Hypothalamus (tissue), 51 donors: ENCODE results near the gene TOR1AIP2.
"Not testable (repeated sequence)": the region's sequence is repeated elsewhere in the genome, so short reads cannot be mapped to it uniquely, and the experiment has no call there.

Source experiments
- DNase-seq, 51 donors: peaks; one replicate each; lab custom pipeline; 2025; lab: John Stamatoyannopoulos, UW

The TOR1AIP2 gene

DNA sequence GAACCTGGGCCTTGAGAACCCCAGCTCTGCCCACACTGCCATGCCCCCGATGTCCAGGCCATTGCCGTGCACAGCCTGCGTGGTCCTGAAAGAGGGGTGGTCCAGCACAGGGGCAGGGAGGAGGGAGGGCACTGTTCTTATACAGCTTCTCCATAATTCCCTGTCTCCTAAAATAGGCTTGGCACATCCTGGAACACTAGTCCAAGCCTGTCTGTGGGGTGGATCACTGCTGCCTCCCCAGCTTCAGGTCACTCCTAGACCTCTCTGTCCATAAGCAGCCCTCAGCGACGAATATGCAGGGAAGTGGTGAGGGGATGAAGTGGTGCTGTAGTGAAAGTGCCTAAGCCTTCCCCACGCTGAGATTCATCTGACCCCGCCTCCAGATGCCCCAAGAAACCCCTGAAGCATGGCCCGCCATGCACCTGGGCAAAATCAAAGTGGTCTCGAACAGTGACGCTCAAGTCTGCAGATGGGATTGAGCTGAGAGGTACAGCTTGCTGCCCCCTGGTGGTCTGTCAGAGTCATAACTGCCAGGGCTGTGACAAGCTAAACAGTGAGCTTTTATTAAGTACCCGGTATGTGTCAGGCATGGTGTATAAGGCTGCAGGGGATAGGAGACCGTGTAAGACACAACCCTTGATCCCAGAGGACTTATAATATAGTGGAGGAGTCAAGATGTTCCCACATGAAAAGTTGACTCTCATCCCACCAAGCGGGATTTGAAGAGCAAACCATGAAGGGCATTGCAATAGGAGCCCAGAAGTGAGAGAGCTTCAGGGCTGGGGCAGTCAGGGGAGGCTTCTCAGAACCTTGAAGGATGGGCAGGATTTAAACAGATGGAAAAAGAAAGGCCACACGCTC is 67.9 kb downstream of the TOR1AIP2 start:
- DNase-seq: peak in 41 of 51 donors; percentile 3 to 73 (median 43)

DNA sequence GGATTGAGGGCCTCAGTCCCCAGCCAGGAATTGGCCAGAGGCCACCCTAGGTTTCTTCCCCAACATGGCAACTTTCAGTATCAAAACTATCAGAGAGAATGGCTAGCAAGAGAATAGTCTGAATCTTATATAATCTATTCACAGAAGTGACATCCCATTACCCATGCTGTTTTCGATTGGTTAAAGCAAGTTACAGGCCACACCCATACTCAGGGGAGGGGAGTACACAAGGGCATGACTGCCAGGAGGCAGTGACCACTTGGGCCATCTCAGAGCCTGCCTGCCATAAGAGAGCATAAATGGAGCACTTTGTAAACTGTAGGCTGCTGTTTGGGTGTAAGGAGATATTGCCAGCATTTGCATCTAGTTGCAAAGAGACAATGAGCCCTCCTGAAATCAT is 69.1 kb downstream of the TOR1AIP2 start:
- no peak for DNase-seq

DNA sequence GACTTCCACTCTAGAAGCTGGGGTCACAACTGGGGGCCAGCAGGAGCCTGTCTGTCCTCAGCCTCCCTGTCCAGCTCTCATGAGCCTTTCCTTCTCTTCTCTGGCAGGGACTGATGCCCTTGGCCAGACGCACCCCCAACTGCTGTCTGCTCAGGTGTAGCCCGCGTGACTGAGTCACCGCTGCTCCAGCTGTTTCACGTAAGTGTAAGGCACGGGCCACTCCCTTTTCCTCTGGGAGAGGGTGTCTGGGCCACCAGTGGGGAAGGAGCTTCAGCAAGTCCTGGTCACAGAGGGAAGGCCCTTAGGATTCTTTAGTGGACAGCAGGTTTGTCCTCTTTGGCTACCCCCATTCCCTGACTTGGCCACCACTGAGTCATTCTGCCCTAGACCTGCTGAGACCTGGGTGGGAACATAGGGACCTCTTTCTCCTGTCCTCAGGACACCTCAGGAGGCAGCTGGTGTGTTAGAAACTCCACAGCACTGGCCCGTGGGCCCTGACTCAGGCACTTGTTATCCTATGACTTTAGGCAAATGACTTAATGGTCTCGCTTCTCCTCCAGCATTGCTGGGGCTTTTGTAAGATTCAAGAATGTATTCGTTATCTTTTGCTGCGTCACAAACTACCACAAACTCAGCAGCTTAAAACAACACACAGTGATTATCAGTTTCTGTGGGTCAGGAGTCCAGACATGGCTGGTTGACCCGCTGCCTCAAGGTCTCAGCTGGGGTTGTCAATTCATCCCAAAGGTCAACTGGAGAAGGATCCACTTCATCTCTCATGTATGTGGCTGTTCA is 69.7 kb downstream of the TOR1AIP2 start:
- no peak for DNase-seq

DNA sequence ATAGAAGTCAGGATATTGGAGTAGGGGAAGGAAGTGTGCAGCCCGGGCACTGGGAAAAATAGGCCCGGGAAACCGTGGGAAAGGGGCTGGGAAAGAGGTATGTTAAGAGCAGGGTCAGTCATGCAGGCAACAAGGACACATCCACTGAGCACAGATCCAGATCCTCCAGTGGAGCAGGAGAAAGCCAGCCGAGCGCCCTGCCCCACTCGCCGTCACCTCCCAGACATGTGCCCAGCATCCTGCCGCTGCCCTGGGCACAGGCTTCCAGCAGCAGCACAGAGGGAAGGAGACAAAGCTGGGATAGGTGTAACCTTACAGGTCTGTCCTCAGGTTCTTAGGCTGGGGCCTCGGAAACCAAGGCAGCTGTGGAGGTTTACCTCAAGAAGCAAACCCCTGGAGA is 70.3 kb downstream of the TOR1AIP2 start:
- no peak for DNase-seq

DNA sequence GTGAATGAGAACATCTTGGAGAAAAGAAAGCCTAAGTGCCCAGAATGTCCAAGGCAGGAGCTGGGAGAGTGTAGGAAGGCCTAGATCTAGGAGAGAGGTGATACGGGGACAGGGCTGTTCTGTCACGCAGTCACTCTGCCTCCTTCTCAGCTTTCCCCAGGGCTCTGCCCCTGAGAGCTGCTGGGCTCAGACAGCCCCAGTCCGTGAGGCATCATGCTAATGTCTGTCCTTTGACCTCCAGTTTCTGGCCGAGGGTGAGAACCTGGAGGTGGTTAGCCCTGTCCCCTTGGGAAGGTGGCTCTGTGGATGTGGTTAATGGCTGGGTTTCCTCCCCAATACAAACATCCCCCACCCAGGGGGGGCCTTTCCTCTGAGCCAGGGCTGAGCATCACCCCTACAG is 71.3 kb downstream of the TOR1AIP2 start:
- no peak for DNase-seq

DNA sequence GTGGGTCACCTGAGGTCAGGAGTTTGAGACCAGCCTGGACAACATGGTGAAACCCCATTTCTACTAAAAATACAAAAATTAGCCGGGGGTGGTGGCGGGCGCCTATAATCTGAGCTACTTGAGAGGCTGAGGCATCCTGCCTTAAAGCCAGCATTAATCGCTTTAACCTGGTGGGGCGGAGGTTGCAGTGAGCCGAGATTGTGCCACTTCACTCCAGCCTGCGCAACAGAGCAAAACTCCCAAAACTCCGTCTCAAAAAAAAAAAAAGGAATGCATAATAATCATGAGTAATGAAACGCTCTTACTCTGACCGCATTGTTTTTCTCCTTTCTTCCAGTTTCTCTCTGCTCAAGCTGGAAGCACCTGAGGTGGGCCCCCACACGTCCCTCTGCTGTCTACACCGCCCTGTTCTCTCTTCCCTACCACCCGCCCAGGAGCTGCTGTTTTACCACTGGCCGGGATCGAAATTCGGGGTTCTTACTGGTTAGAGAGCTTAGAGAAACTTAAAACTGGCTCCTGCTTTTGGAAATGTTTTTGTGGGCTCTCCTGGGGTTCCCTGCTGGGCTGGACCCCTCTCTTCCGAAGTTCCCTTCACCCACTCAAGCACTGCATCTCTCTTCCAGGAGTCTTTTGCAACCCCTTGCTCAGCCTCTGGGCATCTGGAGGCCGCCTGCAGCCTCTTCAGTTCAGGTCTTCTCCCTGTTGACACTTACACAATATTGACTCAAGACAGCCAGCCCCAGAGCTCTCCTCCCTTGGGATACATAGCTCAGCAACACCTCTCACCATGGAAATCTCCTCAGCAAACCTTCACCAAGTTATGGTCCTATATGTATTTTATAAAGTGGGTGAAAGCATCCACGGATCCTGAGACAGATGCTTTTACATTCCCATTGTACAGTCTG is 72.1 kb downstream of the TOR1AIP2 start:
- DNase-seq: no peak

DNA sequence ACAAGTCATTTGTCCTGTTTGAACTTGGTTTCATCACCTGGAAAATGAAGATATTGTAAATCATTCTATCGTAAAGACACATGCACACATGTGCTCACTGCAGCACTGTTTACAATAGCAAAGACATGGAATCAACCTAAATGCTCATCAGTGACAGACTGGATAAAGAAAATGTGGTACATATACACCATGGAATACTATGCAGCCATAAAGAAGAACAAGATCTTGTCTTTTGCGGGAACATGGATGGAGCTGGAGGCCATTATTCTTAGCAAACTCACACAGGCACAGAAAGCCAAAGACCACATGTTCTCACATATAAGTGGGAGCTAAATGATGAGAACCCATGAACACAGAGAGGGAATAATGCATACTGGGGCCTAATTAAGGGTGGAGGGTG is 73.2 kb downstream of the TOR1AIP2 start:
- DNase-seq: not testable (repeated sequence)

DNA sequence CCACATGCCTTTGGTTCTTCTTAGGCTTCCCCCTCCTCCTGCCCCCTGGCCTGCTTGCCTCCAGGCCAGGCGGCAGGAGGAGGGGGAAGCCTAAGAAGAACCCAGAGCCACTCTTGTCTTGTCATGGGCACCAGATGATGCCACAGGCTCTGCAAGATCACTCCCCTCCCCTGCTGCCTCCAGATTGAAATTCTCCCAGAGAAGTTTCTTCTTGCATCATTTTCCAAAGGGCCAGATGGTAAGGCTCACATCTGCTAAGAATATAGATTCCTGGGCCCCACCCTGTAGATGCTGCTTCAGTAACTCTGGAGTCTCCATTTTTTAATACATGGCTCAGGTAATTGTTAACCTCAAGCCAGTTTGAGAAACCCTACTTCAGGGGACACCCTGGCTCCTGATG is 73.7 kb downstream of the TOR1AIP2 start:
- DNase-seq: no peak

DNA sequence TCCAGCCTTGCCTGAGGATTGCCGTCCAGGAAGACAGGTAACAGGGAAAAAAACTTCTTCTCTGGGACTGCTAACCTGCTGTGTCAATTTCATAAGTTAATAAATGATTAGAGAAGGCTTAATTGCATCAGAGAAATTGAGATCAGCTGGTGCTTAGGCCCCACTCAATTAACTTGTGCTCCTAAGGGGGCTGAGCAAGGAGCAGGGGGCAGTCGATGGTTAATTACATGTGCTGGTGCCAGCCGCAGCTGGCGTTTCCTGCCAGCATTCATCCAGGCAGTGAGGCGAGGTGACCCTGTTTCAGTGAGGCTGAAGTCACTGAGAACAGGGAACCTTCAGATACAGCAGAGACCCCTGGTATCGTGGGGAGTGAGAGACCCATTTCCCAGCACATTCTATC is 74.5 kb downstream of the TOR1AIP2 start:
- no peak for DNase-seq

DNA sequence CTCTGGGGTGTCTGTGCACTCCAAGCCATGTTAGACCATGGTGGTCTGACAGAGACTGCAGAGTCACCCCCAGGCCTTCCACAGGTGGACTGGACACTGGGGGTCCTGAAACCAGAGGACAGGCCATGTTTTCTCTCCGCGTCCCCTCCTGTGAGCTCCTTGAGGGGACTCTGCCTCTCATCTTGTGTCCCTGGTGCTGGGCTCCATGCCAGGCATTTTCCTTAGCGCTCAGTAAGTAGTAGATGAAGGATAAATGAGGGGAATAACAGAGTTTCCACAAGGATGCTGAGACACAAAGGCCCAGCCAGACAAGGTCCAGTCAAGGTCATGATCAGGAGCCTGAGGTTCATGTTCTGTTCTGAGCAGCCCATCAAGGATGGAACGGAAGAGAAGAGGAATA is 77.1 kb downstream of the TOR1AIP2 start:
- DNase-seq: no peak

DNA sequence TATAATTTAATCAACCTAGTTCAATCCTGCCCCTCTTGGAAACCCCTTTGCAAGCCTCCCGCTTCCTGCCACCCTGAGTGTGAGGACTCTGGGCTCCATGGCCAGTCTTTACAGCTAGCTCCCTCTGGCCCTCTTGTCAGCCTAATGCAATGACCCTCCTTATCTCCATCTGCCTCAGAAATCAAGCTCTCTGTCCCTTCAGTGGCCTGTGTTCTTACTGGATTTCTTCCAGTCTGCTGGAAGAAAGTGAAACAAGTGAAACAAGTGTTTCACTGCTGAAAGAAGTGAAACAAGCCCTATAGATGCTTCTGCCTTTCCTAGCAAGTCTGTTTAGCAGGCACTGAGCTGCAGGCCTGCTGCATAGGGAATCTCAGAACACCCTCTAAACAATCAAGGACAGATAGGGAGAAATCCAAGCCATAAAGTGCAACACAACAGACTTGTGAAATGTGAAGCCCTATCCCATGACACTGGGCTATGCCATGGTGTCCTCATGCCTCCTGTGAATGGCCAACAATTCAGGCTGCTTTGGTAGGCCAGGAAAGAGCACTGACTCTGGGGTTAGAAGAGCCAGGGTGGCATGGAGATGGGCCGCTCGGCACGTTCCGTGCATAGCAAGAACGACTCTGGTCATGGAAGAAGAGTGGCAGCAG is 78.6 kb downstream of the TOR1AIP2 start:
- DNase-seq: no peak

DNA sequence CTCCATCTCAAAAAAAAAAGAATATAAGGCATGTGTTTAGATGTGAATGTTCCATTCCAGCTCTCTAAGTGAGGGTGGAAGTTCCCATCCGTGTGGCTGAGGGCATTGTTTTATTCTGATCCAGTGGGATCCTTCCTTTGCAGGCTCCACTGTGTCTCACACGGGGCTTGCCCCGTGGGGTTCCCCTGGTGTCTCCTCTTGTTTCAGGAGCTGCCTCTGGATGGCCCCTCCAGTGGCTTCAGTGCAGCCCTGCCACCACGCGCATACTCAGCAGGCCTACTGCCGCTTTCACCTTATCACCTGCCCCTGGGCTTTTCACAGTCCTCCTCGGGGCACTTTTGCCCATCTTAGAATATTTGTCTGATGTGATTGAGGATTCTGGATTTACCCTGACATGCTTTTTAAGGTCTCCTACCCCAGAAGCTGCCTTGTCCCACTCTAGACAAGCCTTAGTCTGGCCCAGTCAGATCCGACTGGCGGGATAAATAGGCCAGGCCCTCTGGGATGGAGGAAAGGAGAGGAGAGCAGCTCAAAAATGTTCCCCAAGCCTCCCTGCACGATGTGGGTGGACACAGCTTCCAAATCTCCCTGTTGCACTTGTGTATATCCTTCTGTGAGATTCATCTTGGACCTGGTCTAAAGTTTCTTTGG is 79.3 kb downstream of the TOR1AIP2 start:
- no peak for DNase-seq

DNA sequence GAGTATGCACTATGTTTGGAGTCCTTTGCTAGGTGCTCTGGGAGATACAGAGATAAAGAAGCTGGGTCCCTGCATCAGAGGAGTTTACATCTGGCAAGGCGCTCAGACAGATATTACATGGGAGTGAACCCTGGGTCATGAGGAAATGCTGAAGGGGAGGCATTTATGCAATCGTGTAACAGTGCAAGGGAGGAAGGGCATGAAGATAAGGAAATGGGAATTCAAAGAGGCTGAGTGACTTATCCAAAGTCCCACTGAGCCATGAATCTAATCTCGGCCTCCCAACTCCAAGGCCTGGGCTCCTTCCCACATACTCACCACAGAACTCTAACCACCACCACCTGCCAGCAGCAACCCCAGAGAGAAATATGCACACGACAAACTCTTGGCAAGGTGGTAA is 82.9 kb downstream of the TOR1AIP2 start:
- DNase-seq: no peak

DNA sequence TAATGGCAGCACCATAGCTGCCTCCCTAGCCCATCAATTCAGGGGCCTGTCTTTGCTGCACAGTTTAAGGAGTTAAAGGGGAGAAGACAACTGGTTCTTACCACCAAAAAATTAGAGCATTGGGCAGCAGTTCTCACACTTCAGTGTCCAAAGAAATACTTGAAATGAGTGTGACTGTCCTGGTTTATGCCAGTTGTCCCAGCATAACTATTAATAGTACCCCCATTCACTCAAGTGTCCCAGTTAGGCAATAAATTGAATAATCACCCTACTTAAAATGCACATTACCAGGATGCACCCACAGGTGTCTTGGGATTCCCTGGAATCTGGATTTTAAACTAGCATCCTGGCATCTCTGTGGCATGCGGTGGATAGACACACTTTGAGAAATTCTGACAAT is 83.5 kb downstream of the TOR1AIP2 start:
- no peak for DNase-seq

DNA sequence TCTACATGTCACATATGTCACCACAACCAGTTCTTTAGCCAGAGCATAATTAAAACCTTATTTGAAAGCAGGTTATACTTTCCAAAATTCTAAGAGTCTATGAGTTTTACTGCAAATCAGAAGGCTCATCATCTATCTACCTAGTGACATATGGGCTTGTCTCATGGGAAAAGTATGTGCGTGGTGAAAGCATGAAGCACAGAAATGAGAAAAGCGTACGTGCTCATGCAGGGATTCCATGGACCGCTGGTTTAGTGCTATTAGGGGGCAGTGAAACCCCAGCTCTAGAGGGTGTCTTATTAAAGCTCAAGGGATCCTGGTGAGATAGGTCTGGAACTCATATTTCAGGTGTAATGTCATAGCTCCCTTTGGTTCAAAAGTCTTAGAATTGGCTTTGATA is 84.3 kb downstream of the TOR1AIP2 start:
- DNase-seq: no peak
